ENCODE results near the gene PCNX3.

PCNX3 gene

GRCh38 chr11:65623852-65624616 lies 8.5 kb downstream of the PCNX3 start:
- Histone ChIP-seq H3K9ac (ENCODE audit: insufficient read length, low read depth) (peak overlapping the region; percentile 38), H3K27me3 (ENCODE audit: insufficient read depth, insufficient read length) (no peaks in the 10 kb centered on the region), H3K4me1 (ENCODE audit: insufficient read depth, insufficient read length) (peaks cover 12% of the 10 kb centered on the region), H3K4me3 (ENCODE audit: insufficient read length, low read depth) (no peak overlapping the region), H3K9me3 (ENCODE audit: insufficient read depth, low read length) (no peaks in the 10 kb centered on the region), H3K36me3 (ENCODE audit: insufficient read depth, insufficient read length, low read length) (peaks cover 96% of the 10 kb centered on the region)
- no peak for DNase-seq (ENCODE audit: low read depth, low spot score)
- TF ChIP-seq YY1 (IDR thresholded peaks at IDR 0.05; ENCODE audit: insufficient read depth, insufficient read length) (no peak), SUZ12 (IDR thresholded peaks at IDR 0.05; ENCODE audit: extremely low read depth, insufficient read depth, insufficient read length) (no peak), ZNF274 (IDR thresholded peaks at IDR 0.05; ENCODE audit: low read depth, low read length) (no peak)

DNA sequence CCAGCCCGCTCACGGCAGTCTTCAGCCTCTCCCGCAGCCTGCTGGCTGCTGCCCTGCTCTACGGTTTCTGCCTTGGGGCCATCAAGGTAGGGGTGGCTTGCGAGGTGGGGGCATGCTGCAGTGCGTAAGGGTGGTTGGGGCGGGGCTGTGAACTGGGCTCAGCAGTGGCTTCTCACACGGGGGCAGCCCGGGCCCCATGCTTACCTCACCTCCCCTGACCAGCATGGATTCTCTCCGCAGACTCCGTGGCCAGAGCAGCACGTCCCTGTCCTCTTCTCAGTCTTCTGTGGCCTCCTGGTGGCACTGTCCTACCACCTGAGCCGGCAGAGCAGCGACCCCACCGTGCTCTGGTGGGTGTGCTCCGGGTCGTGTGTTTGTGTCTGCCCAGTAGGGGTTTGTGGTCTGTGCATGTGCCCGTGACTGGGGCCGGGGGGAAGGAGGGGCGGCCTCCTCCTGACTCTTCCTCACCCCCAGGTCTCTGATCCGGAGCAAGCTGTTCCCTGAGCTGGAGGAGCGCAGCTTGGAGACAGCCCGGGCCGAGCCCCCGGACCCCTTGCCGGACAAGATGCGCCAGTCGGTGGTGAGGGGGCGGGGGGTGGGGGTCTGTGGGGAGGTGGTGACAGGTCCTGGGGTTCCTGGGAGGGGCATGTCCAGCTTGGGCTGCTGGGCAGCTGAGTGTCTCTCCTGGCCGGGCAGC lies 9.5 kb downstream of the PCNX3 start:
- H3K4me1 ChIP-seq (ENCODE audit: insufficient read depth, insufficient read length) = peaks cover 10% of the 10 kb centered on the region
- H3K27me3 ChIP-seq (ENCODE audit: insufficient read depth, insufficient read length) = no peaks in the 10 kb centered on the region
- TF ChIP-seq ZNF274 (IDR thresholded peaks at IDR 0.05; ENCODE audit: low read depth, low read length) (no peak), SUZ12 (IDR thresholded peaks at IDR 0.05; ENCODE audit: extremely low read depth, insufficient read depth, insufficient read length) (no peak), YY1 (IDR thresholded peaks at IDR 0.05; ENCODE audit: insufficient read depth, insufficient read length) (no peak)
- H3K9ac ChIP-seq (ENCODE audit: insufficient read length, low read depth) = no peak overlapping the region
- H3K36me3 ChIP-seq (ENCODE audit: insufficient read depth, insufficient read length, low read length) = peaks cover 96% of the 10 kb centered on the region
- DNase-seq (ENCODE audit: low read depth, low spot score) = no peak
- H3K9me3 ChIP-seq (ENCODE audit: insufficient read depth, low read length) = no peaks in the 10 kb centered on the region
- no peak overlapping the region for H3K4me3 ChIP-seq (ENCODE audit: insufficient read length, low read depth)

- Histone ChIP-seq H3K9ac (ENCODE audit: insufficient read length, low read depth) (peak overlapping the region; percentile 17), H3K4me3 (ENCODE audit: insufficient read length, low read depth) (no peak overlapping the region), H3K4me1 (ENCODE audit: insufficient read depth, insufficient read length) (peaks cover 4% of the 10 kb centered on the region), H3K9me3 (ENCODE audit: insufficient read depth, low read length) (no peaks in the 10 kb centered on the region), H3K27me3 (ENCODE audit: insufficient read depth, insufficient read length) (no peaks in the 10 kb centered on the region), H3K36me3 (ENCODE audit: insufficient read depth, insufficient read length, low read length) (peaks cover 96% of the 10 kb centered on the region)
- DNase-seq (ENCODE audit: low read depth, low spot score) = no peak
- no peak for TF ChIP-seq YY1 (IDR thresholded peaks at IDR 0.05; ENCODE audit: insufficient read depth, insufficient read length)
- TF ChIP-seq ZNF274 (IDR thresholded peaks at IDR 0.05; ENCODE audit: low read depth, low read length) = no peak
- TF ChIP-seq SUZ12 (IDR thresholded peaks at IDR 0.05; ENCODE audit: extremely low read depth, insufficient read depth, insufficient read length) = no peak
These were observed 10.2 kb downstream of the PCNX3 start for GRCh38 chr11:65625628-65626342.

DNA sequence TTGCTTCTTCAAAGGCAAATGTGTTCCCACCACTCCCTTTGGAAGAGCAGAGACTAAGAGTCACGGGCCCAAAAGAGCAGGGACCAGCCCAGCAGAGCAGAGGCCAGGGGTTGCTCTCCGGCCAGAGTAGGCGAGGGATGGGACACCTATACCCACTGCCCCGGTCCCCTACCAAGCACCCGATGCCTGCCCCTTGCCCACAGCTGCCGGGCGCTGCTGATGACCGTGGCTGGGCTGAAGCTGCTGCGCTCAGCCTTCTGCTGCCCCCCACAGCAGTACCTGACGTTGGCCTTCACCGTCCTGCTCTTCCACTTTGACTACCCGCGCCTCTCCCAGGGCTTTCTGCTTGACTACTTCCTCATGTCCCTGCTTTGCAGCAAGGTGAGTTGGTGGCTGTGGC lies 11.6 kb downstream of the PCNX3 start:
- Histone ChIP-seq H3K9me3 (ENCODE audit: insufficient read depth, low read length) (no peaks in the 10 kb centered on the region), H3K36me3 (ENCODE audit: insufficient read depth, insufficient read length, low read length) (peaks cover 94% of the 10 kb centered on the region), H3K4me3 (ENCODE audit: insufficient read length, low read depth) (no peak overlapping the region), H3K27me3 (ENCODE audit: insufficient read depth, insufficient read length) (no peaks in the 10 kb centered on the region), H3K4me1 (ENCODE audit: insufficient read depth, insufficient read length) (peaks cover 4% of the 10 kb centered on the region), H3K9ac (ENCODE audit: insufficient read length, low read depth) (no peak overlapping the region)
- no peak for DNase-seq (ENCODE audit: low read depth, low spot score)
- TF ChIP-seq ZNF274 (IDR thresholded peaks at IDR 0.05; ENCODE audit: low read depth, low read length) = no peak
- TF ChIP-seq SUZ12 (IDR thresholded peaks at IDR 0.05; ENCODE audit: extremely low read depth, insufficient read depth, insufficient read length) = no peak
- no peak for TF ChIP-seq YY1 (IDR thresholded peaks at IDR 0.05; ENCODE audit: insufficient read depth, insufficient read length)

DNA sequence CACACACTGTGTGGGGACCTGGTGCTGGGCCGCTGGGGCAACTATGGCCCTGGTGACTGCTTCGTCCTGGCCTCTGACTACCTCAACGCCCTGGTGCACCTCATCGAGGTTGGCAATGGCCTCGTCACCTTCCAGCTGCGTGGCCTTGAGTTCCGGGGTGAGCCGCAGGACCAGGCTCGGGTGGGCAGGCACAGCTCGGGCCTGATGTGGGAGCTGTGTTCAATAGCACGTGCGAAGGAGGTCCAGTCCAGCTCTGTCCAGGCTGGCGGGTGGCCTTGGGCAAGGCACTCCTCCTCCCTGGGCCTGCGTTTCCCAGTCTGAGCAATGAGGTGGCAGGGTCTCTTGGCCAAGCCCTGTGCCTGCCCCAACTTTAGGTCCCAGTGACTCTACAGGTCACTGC lies 14.0 kb downstream of the PCNX3 start:
- Histone ChIP-seq H3K27me3 (ENCODE audit: insufficient read depth, insufficient read length) (no peaks in the 10 kb centered on the region), H3K4me3 (ENCODE audit: insufficient read length, low read depth) (no peak overlapping the region), H3K9ac (ENCODE audit: insufficient read length, low read depth) (no peak overlapping the region), H3K9me3 (ENCODE audit: insufficient read depth, low read length) (no peaks in the 10 kb centered on the region), H3K4me1 (ENCODE audit: insufficient read depth, insufficient read length) (no peaks in the 10 kb centered on the region), H3K36me3 (ENCODE audit: insufficient read depth, insufficient read length, low read length) (peaks cover 96% of the 10 kb centered on the region)
- DNase-seq (ENCODE audit: low read depth, low spot score) = no peak
- TF ChIP-seq YY1 (IDR thresholded peaks at IDR 0.05; ENCODE audit: insufficient read depth, insufficient read length) (no peak), ZNF274 (IDR thresholded peaks at IDR 0.05; ENCODE audit: low read depth, low read length) (no peak), SUZ12 (IDR thresholded peaks at IDR 0.05; ENCODE audit: extremely low read depth, insufficient read depth, insufficient read length) (no peak)

DNA sequence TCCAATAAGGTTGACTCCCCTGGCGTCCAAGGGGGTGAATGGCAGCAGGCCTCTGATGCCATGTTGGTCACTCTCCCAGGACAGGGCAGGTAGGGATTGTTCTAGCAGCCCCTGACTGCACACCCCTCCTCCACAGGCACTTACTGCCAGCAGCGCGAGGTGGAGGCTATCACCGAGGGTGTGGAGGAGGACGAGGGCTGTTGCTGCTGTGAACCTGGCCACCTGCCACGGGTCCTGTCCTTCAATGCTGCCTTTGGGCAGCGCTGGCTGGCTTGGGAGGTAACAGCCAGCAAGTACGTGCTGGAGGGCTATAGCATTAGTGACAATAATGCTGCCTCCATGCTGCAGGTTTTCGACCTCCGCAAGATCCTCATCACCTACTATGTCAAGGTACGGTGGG lies 14.6 kb downstream of the PCNX3 start:
- no peak overlapping the region for H3K4me3 ChIP-seq (ENCODE audit: insufficient read length, low read depth)
- H3K9me3 ChIP-seq (ENCODE audit: insufficient read depth, low read length) = no peaks in the 10 kb centered on the region
- H3K4me1 ChIP-seq (ENCODE audit: insufficient read depth, insufficient read length) = no peaks in the 10 kb centered on the region
- no peak for DNase-seq (ENCODE audit: low read depth, low spot score)
- peaks cover 96% of the 10 kb centered on the region for H3K36me3 ChIP-seq (ENCODE audit: insufficient read depth, insufficient read length, low read length)
- H3K27me3 ChIP-seq (ENCODE audit: insufficient read depth, insufficient read length) = no peaks in the 10 kb centered on the region
- TF ChIP-seq ZNF274 (IDR thresholded peaks at IDR 0.05; ENCODE audit: low read depth, low read length) = no peak
- TF ChIP-seq YY1 (IDR thresholded peaks at IDR 0.05; ENCODE audit: insufficient read depth, insufficient read length) = no peak
- no peak for TF ChIP-seq SUZ12 (IDR thresholded peaks at IDR 0.05; ENCODE audit: extremely low read depth, insufficient read depth, insufficient read length)
- H3K9ac ChIP-seq (ENCODE audit: insufficient read length, low read depth) = no peak overlapping the region
